ENCODE results near the gene GDF10.

Gene GDF10

DNA sequence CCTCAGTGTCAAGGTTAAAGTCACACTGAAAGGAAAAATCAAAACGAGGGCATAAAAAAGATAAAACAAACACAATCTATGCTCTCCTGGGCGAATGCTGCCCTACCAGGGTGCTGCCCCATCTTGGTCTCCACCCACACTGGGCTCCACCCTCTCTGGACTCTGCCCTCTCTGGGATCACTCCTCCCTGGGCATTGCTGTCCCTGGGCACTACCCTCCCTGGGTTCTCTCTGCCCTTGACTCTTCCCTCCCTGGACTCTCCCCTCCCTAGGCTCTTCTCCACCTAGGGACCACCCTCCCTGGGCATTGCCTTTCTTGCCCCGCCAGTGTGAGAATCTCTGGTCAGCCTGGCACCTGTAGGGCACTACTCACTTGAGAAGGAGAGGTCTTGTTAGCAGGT is 30.8 kb downstream of the GDF10 start:
- Histone ChIP-seq H3K27me3 (ENCODE audit: insufficient read depth, low read length, poor library complexity, severe bottlenecking) (no peaks in the 10 kb centered on the region), H3K4me1 (ENCODE audit: insufficient read depth, low read length, poor library complexity, severe bottlenecking) (no peaks in the 10 kb centered on the region), H3K4me2 (ENCODE audit: low read depth, low read length, poor library complexity, severe bottlenecking) (no peak overlapping the region), H3K9me3 (ENCODE audit: insufficient read depth, low read depth, low read length) (no peaks in the 10 kb centered on the region), H3K4me3 (ENCODE audit: low read length, poor library complexity, severe bottlenecking) (no peak overlapping the region), H4K20me1 (ENCODE audit: insufficient read depth, low read length, poor library complexity, severe bottlenecking) (no peaks in the 10 kb centered on the region), H3K36me3 (ENCODE audit: insufficient read depth, low read length) (no peaks in the 10 kb centered on the region), H3K9ac (ENCODE audit: low read depth, low read length, poor library complexity, severe bottlenecking) (no peak overlapping the region), H3K9me2 (replicated peaks; ENCODE audit: low read depth, low read length) (no peaks in the 10 kb centered on the region), H3F3A (ENCODE audit: low read depth) (no peaks in the 10 kb centered on the region), H2AFZ (ENCODE audit: low read length) (no peak overlapping the region), H3K79me2 (ENCODE audit: insufficient read depth, low read length) (no peaks in the 10 kb centered on the region)
- no peak for TF ChIP-seq EZH2phosphoT487 (IDR thresholded peaks at IDR 0.05; ENCODE audit: borderline replicate concordance)
- TF ChIP-seq CTCF (conservative IDR thresholded peaks at IDR 0.05; ENCODE audit: low read length) = no peak

DNA sequence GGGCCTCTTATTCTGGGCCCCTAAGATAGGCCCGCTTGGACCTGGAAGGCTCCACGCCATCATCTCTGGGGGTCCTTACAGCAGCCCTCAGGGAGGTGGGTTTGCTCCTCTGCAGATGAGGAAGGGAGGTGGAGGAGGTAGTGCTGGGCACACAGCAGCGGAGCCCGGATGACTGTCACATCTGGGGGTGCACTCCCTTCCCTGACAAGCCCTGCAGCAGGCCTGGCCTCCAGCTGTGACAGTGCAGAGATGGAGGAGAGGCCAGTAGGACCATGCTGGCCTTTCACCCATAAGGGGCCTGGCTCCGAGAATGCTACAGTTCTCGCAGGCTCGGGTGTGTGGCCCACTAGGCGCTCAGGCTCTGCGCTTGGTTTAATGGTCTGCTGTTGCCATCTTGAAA is 31.5 kb downstream of the GDF10 start:
- TF ChIP-seq EZH2phosphoT487 (IDR thresholded peaks at IDR 0.05; ENCODE audit: borderline replicate concordance) (no peak), CTCF (conservative IDR thresholded peaks at IDR 0.05; ENCODE audit: low read length) (no peak)
- no peak overlapping the region for H3K4me2 ChIP-seq (ENCODE audit: low read depth, low read length, poor library complexity, severe bottlenecking)
- no peaks in the 10 kb centered on the region for H3K9me3 ChIP-seq (ENCODE audit: insufficient read depth, low read depth, low read length)
- no peaks in the 10 kb centered on the region for H3K79me2 ChIP-seq (ENCODE audit: insufficient read depth, low read length)
- no peaks in the 10 kb centered on the region for H3K27me3 ChIP-seq (ENCODE audit: insufficient read depth, low read length, poor library complexity, severe bottlenecking)
- no peaks in the 10 kb centered on the region for H4K20me1 ChIP-seq (ENCODE audit: insufficient read depth, low read length, poor library complexity, severe bottlenecking)
- H3K36me3 ChIP-seq (ENCODE audit: insufficient read depth, low read length) = no peaks in the 10 kb centered on the region
- no peaks in the 10 kb centered on the region for H3K9me2 ChIP-seq (replicated peaks; ENCODE audit: low read depth, low read length)
- H2AFZ ChIP-seq (ENCODE audit: low read length) = no peak overlapping the region
- no peaks in the 10 kb centered on the region for H3K4me1 ChIP-seq (ENCODE audit: insufficient read depth, low read length, poor library complexity, severe bottlenecking)
- no peaks in the 10 kb centered on the region for H3F3A ChIP-seq (ENCODE audit: low read depth)
- H3K4me3 ChIP-seq (ENCODE audit: low read length, poor library complexity, severe bottlenecking) = no peak overlapping the region
- H3K9ac ChIP-seq (ENCODE audit: low read depth, low read length, poor library complexity, severe bottlenecking) = no peak overlapping the region

GRCh38 chr10:47331954-47332353 is 32.0 kb downstream of the GDF10 start:
- Histone ChIP-seq H3K4me2 (ENCODE audit: low read depth, low read length, poor library complexity, severe bottlenecking) (no peak overlapping the region), H3K9me3 (ENCODE audit: insufficient read depth, low read depth, low read length) (no peaks in the 10 kb centered on the region), H3K36me3 (ENCODE audit: insufficient read depth, low read length) (no peaks in the 10 kb centered on the region), H2AFZ (ENCODE audit: low read length) (no peak overlapping the region), H3K9ac (ENCODE audit: low read depth, low read length, poor library complexity, severe bottlenecking) (no peak overlapping the region), H3K79me2 (ENCODE audit: insufficient read depth, low read length) (no peaks in the 10 kb centered on the region), H3K27me3 (ENCODE audit: insufficient read depth, low read length, poor library complexity, severe bottlenecking) (no peaks in the 10 kb centered on the region), H3K4me1 (ENCODE audit: insufficient read depth, low read length, poor library complexity, severe bottlenecking) (no peaks in the 10 kb centered on the region), H3F3A (ENCODE audit: low read depth) (no peaks in the 10 kb centered on the region), H3K4me3 (ENCODE audit: low read length, poor library complexity, severe bottlenecking) (no peak overlapping the region), H4K20me1 (ENCODE audit: insufficient read depth, low read length, poor library complexity, severe bottlenecking) (no peaks in the 10 kb centered on the region), H3K9me2 (replicated peaks; ENCODE audit: low read depth, low read length) (no peaks in the 10 kb centered on the region)
- TF ChIP-seq EZH2phosphoT487 (IDR thresholded peaks at IDR 0.05; ENCODE audit: borderline replicate concordance) = no peak
- no peak for TF ChIP-seq CTCF (conservative IDR thresholded peaks at IDR 0.05; ENCODE audit: low read length)
